Measurements from ENCODE around the gene TYW5. TPM values are rescaled to one million over a fixed set of nuclear protein-coding genes. Genes with fewer than 3 reads are reported as not detected.

TYW5 gene
- polyA plus RNA-seq, 12 donors, result 6.7 to 12.6 (median 9.3) TPM; not detected in 1

- DNase-seq, result no peak
Observed at GRCh38 chr2:199979398-199979797, 24.1 kb upstream of the TYW5 start.

- DNase-seq, result no peak
Observed at GRCh38 chr2:199977984-199978415, 22.7 kb upstream of the TYW5 start.

GRCh38 chr2:199975273-199975895 lies 20.1 kb upstream of the TYW5 start:
- no peak for DNase-seq

- peak; percentile 46 for DNase-seq
Observed at GRCh38 chr2:199973703-199974102, 18.4 kb upstream of the TYW5 start.

GRCh38 chr2:199972088-199972626 lies 16.9 kb upstream of the TYW5 start:
- DNase-seq, result no peak

- no peak for DNase-seq
Observed at GRCh38 chr2:199968126-199968525, 12.8 kb upstream of the TYW5 start.

- no peak for DNase-seq
Observed at GRCh38 chr2:199966976-199967375, 11.7 kb upstream of the TYW5 start.

- no peak for DNase-seq
Observed at GRCh38 chr2:199966405-199966804, 11.1 kb upstream of the TYW5 start.

- DNase-seq, result no peak
Observed at GRCh38 chr2:199962203-199962602, 6.9 kb upstream of the TYW5 start.

GRCh38 chr2:199958014-199958413 lies 2.7 kb upstream of the TYW5 start:
- no peak for DNase-seq

- no peak for DNase-seq
Observed at GRCh38 chr2:199956062-199956380, 730 bp upstream of the TYW5 start.

GRCh38 chr2:199955007-199955338 lies 318 bp downstream of the TYW5 start:
- no peak for DNase-seq

- no peak for DNase-seq
Observed at GRCh38 chr2:199951023-199951422, 4.3 kb downstream of the TYW5 start.

GRCh38 chr2:199950396-199950795 lies 4.9 kb downstream of the TYW5 start:
- no peak for DNase-seq

GRCh38 chr2:199946836-199947235 lies 8.5 kb downstream of the TYW5 start:
- no peak for DNase-seq

GRCh38 chr2:199946196-199946595 lies 9.1 kb downstream of the TYW5 start:
- DNase-seq, result no peak

GRCh38 chr2:199943373-199943772 lies 11.9 kb downstream of the TYW5 start:
- DNase-seq, result no peak

- no peak for DNase-seq
Observed at GRCh38 chr2:199940373-199940772, 14.9 kb downstream of the TYW5 start.

GRCh38 chr2:199936554-199936953 lies 18.7 kb downstream of the TYW5 start:
- DNase-seq, result no peak

GRCh38 chr2:199933466-199933865 lies 21.8 kb downstream of the TYW5 start:
- DNase-seq, result no peak

- DNase-seq, result no peak
Observed at GRCh38 chr2:199932312-199932855, 22.9 kb downstream of the TYW5 start.

- DNase-seq, result no peak
Observed at GRCh38 chr2:199929262-199929661, 26.0 kb downstream of the TYW5 start.

GRCh38 chr2:199928626-199929025 lies 26.7 kb downstream of the TYW5 start:
- no peak for DNase-seq

GRCh38 chr2:199928226-199928625 lies 27.1 kb downstream of the TYW5 start:
- no peak for DNase-seq
